Hepatocyte (in vitro differentiated cells): Measurements from ENCODE around the gene MNX1.

ENCODE experiments used
- EZH2 ChIP-seq: fragments of 200-600 bp; sonication (generic); IDR thresholded peaks from 2 replicates; pipeline ENCODE4 v1.6.1; 2016; ENCODE audit warnings: antibody characterized with exemption, mild to moderate bottlenecking, borderline replicate concordance
- EZH2phosphoT487 ChIP-seq: fragments of 200-600 bp; sonication (generic); IDR thresholded peaks from one replicate; pipeline ENCODE4 v1.6.1; 2018; ENCODE audit warnings: antibody characterized with exemption, mild to moderate bottlenecking, low read depth, moderate library complexity; ENCODE audit not compliant: unreplicated experiment, severe bottlenecking
- TF ChIP-seq, protein P1 (sequence below): fragments of 200-600 bp; sonication (generic); IDR thresholded peaks from 2 replicates; pipeline ENCODE4 v1.5.1; 2016; ENCODE audit warnings: antibody characterized with exemption, mild to moderate bottlenecking; ENCODE audit not compliant: poor library complexity

DNA sequence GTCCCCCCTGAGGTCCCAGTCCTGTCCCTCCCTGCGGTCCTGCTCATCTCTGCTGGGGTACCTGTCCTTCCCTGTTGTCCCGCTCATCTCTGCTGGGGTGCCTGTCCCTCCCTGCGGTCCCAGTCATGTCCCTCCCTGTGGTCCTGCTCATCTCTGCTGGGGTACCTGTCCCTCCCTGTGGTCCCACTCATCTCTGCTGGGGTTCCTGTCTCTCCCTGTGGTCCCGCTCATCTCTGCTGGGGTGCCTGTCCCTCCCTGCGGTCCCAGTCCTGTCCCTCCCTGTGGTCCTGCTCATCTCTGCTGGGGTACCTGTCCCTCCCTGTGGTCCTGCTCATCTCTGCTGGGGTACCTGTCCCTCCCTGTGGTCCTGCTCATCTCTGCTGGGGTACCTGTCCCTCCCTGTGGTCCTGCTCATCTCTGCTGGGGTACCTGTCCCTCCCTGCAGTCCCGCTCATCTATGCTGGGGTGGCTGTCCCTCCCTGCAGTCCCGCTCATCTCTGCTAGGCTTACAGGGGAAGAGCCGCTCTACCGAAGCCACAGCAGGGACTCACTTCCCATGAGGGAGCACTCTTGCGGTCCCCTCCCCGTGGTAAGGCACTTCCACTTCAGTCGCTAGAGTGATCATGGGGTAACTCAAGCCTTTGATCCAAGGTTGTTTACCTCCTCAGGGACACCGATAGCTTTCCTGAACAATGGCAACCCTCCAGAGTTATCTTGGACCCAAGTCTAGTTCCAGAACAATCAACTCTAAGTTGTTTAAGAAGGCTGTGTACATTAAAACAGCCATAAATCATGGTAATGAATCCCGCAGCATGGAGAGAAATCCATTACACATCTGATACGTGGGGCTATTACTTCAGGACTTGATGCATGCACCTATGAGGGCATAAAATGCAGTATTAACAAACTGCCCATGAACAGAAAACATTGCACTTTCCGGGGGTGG, 46.8 kb upstream of the MNX1 start:
- TF ChIP-seq, protein P1, sequence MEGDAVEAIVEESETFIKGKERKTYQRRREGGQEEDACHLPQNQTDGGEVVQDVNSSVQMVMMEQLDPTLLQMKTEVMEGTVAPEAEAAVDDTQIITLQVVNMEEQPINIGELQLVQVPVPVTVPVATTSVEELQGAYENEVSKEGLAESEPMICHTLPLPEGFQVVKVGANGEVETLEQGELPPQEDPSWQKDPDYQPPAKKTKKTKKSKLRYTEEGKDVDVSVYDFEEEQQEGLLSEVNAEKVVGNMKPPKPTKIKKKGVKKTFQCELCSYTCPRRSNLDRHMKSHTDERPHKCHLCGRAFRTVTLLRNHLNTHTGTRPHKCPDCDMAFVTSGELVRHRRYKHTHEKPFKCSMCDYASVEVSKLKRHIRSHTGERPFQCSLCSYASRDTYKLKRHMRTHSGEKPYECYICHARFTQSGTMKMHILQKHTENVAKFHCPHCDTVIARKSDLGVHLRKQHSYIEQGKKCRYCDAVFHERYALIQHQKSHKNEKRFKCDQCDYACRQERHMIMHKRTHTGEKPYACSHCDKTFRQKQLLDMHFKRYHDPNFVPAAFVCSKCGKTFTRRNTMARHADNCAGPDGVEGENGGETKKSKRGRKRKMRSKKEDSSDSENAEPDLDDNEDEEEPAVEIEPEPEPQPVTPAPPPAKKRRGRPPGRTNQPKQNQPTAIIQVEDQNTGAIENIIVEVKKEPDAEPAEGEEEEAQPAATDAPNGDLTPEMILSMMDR = no peak
- TF ChIP-seq EZH2phosphoT487 (no peak), EZH2 (no peak)
